WTC11 (cell line): ENCODE measurements around the gene GDAP2. TPM values are rescaled to one million over a fixed set of nuclear protein-coding genes. Genes with fewer than 3 reads are reported as not detected.

Experiments
- ATAC-seq: fragments of 200-7000 bp; cut with Tn5 transposase; 2 replicates; pipeline ENCODE4 v1.10.0; 2021; ENCODE audit warnings: mild to moderate bottlenecking, moderate library complexity
- CTCF ChIA-PET: fragments of 300-600 bp; sonication (Branson Sonifier 250); formaldehyde crosslinking; loops from one replicate; lab custom pipeline; 2021; ENCODE audit warnings: antibody characterized with exemption; lab: Charles Lee
- POLR2A ChIA-PET: fragments of 350-600 bp; sonication (Branson Sonifier 250); formaldehyde crosslinking; loops from one replicate; lab custom pipeline; 2021; ENCODE audit warnings: antibody characterized with exemption; lab: Charles Lee
- DNase-seq: peaks from one replicate; pipeline ENCODE4 v3.0.0; 2021; ENCODE audit warnings: low spot score
- H3K27ac Mint-ChIP-seq: 2 replicates; pipeline ENCODE4 v1.8.0; 2021; ENCODE audit warnings: mixed read lengths
- H3K27me3 Mint-ChIP-seq: 2 replicates; pipeline ENCODE4 v1.8.0; 2021; ENCODE audit warnings: low read depth, mild to moderate bottlenecking, moderate library complexity, mixed read lengths
- H3K36me3 Mint-ChIP-seq: 2 replicates; pipeline ENCODE4 v1.8.0; 2021; ENCODE audit warnings: mixed read lengths
- H3K4me1 Mint-ChIP-seq: 2 replicates; pipeline ENCODE4 v1.8.0; 2022; ENCODE audit warnings: mixed read lengths
- H3K4me3 Mint-ChIP-seq: 2 replicates; pipeline ENCODE4 v1.8.0; 2021; ENCODE audit warnings: mild to moderate bottlenecking, moderate library complexity, mixed read lengths
- H3K9me3 Mint-ChIP-seq: 2 replicates; pipeline ENCODE4 v1.8.0; 2021; ENCODE audit warnings: mixed read lengths
- ARID4B ChIP-seq: sonication (generic); formaldehyde crosslinking; IDR thresholded peaks from 2 replicates; pipeline ENCODE4 v1.8.0; 2023; ENCODE audit warnings: missing genetic modification reagents, mild to moderate bottlenecking, borderline replicate concordance
- CDX4 ChIP-seq: fragments of 250-450 bp; sonication (Bioruptor Pico); IDR thresholded peaks from 2 replicates; pipeline ENCODE4 v1.9.0; 2021; ENCODE audit warnings: moderate library complexity, mild to moderate bottlenecking, inconsistent platforms, borderline replicate concordance
- CREM ChIP-seq: sonication (generic); formaldehyde crosslinking; IDR thresholded peaks from 2 replicates; pipeline ENCODE4 v1.8.1; 2022; ENCODE audit warnings: mild to moderate bottlenecking, missing genetic modification reagents, moderate library complexity
- E2F4 ChIP-seq: sonication (generic); formaldehyde crosslinking; IDR thresholded peaks from 2 replicates; pipeline ENCODE4 v1.8.1; 2022; ENCODE audit warnings: low read depth, mild to moderate bottlenecking, moderate library complexity, missing genetic modification reagents, borderline replicate concordance
- E2F5 ChIP-seq: sonication (generic); formaldehyde crosslinking; IDR thresholded peaks from 2 replicates; pipeline ENCODE4 v1.8.1; 2022; ENCODE audit warnings: mild to moderate bottlenecking, moderate library complexity, missing genetic modification reagents
- ELF4 ChIP-seq: sonication (generic); formaldehyde crosslinking; IDR thresholded peaks from 2 replicates; pipeline ENCODE4 v1.8.1; 2022; ENCODE audit warnings: low read depth, mild to moderate bottlenecking, moderate library complexity, missing genetic modification reagents
- ERG ChIP-seq: fragments of 250-450 bp; sonication (Bioruptor Pico); IDR thresholded peaks from 2 replicates; pipeline ENCODE4 v1.8.0; 2021; ENCODE audit warnings: mild to moderate bottlenecking
- NFE2L1 ChIP-seq: sonication (generic); formaldehyde crosslinking; IDR thresholded peaks from 2 replicates; pipeline ENCODE4 v1.8.1; 2023; ENCODE audit warnings: missing genetic modification reagents
- NR2C2 ChIP-seq: sonication (generic); formaldehyde crosslinking; IDR thresholded peaks from 2 replicates; pipeline ENCODE4 v1.8.0; 2022; ENCODE audit warnings: mild to moderate bottlenecking, missing genetic modification reagents
- PRDM15 ChIP-seq: sonication (generic); formaldehyde crosslinking; IDR thresholded peaks from 2 replicates; pipeline ENCODE4 v1.8.0; 2022; ENCODE audit warnings: missing genetic modification reagents
- SP1 ChIP-seq: sonication (generic); formaldehyde crosslinking; conservative IDR thresholded peaks from 2 replicates; pipeline ENCODE4 v1.8.1; 2022; ENCODE audit warnings: missing genetic modification reagents
- STAT6 ChIP-seq: sonication (generic); formaldehyde crosslinking; conservative IDR thresholded peaks from 2 replicates; pipeline ENCODE4 v1.8.1; 2023; ENCODE audit warnings: mild to moderate bottlenecking, low read depth, missing genetic modification reagents, moderate library complexity
- TEAD4 ChIP-seq: sonication (generic); formaldehyde crosslinking; IDR thresholded peaks from 2 replicates; pipeline ENCODE4 v1.8.0; 2022; ENCODE audit warnings: mild to moderate bottlenecking, missing genetic modification reagents
- ZNF219 ChIP-seq: sonication (generic); formaldehyde crosslinking; IDR thresholded peaks from 2 replicates; pipeline ENCODE4 v1.8.0; 2023; ENCODE audit warnings: missing genetic modification reagents, mild to moderate bottlenecking, borderline replicate concordance
- ZNF263 ChIP-seq: sonication (generic); formaldehyde crosslinking; IDR thresholded peaks from 2 replicates; pipeline ENCODE4 v1.8.1; 2022; ENCODE audit warnings: low read depth, mild to moderate bottlenecking, moderate library complexity, missing genetic modification reagents
- ZNF416 ChIP-seq: fragments of 250-450 bp; sonication (Bioruptor Pico); IDR thresholded peaks from 2 replicates; pipeline ENCODE4 v1.9.0; 2021; ENCODE audit warnings: mild to moderate bottlenecking, inconsistent platforms
- ZNF512 ChIP-seq: sonication (generic); formaldehyde crosslinking; IDR thresholded peaks from 2 replicates; pipeline ENCODE4 v1.8.1; 2022; ENCODE audit warnings: missing genetic modification reagents, borderline replicate concordance
- total RNA-seq: library from RNA; stranded (reverse); gene quantifications from 3 replicates; pipeline ENCODE4 v1.2.3, GENCODE V29; 2021

Gene GDAP2
- total RNA-seq, 1 experiment from 2014 or later = 22.4 TPM

- DNase-seq = no peak
- Mint-ChIP-seq H3K9me3 (no peaks in the 10 kb centered on the region), H3K27ac (no peak overlapping the region), H3K4me3 (no peak overlapping the region), H3K27me3 (no peaks in the 10 kb centered on the region), H3K4me1 (no peaks in the 10 kb centered on the region), H3K36me3 (peaks cover 33% of the 10 kb centered on the region)
- ChIA-PET CTCF (interaction anchor here (0.6 kb wide), 1 partner anchor 228 kb away, joined by 5 read pairs; no protein-coding TSS in a partner anchor), POLR2A (no interaction called here)
- no peak for TF ChIP-seq E2F5 (CRISPR knock-in tag)
- TF ChIP-seq ZNF219 (CRISPR knock-in tag) = no peak
- TF ChIP-seq ZNF512 = no peak
- no peak for TF ChIP-seq ZNF416 (CRISPR knock-in tag)
- no peak for TF ChIP-seq NFE2L1 (CRISPR knock-in tag)
- no peak for TF ChIP-seq ERG
- TF ChIP-seq TEAD4 (CRISPR knock-in tag) = no peak
- TF ChIP-seq CREM = no peak
- TF ChIP-seq E2F4 (CRISPR knock-in tag) = no peak
- no peak for TF ChIP-seq STAT6 (CRISPR knock-in tag)
- no peak for TF ChIP-seq ARID4B (CRISPR knock-in tag)
- no peak for TF ChIP-seq SP1 (CRISPR knock-in tag)
- no peak for TF ChIP-seq NR2C2
- no peak for TF ChIP-seq PRDM15 (CRISPR knock-in tag)
- TF ChIP-seq ZNF263 (CRISPR knock-in tag) = no peak
- no peak for TF ChIP-seq CDX4 (CRISPR knock-in tag)
- TF ChIP-seq ELF4 = no peak
- no peak for ATAC-seq
Measured at GRCh38 chr1:117905019-117905418, 24.4 kb downstream of the GDAP2 start.
